ENCODE measurements around the gene ARHGAP6. TPM values are rescaled to one million over a fixed set of nuclear protein-coding genes. Genes with fewer than 3 reads are reported as not detected.

The ARHGAP6 gene
- total and polyA plus RNA-seq, 4 donors, result 6.0 to 18.2 (median 12.3) TPM

- ATAC-seq (ENCODE audit: insufficient read depth, low FRiP score) (no peak), DNase-seq (no peak)
- Histone ChIP-seq H3K9ac (ENCODE audit: insufficient read depth in 1 of 2, low read length in 2 of 2) (peak overlapping the region; percentile 66 to 83), H3K4me1 (ENCODE audit: control insufficient read depth in 5 of 5, insufficient read depth in 5 of 5, low read length in 5 of 5) (peaks cover 0 to 14% (median 6%) of the 10 kb centered on the region in 5 donors), H3K36me3 (ENCODE audit: control insufficient read depth in 4 of 4, insufficient read depth in 4 of 4, low read length in 4 of 4) (peaks cover 5 to 17% (median 7%) of the 10 kb centered on the region in 4 donors), H3K27ac (ENCODE audit: low read depth in 1 of 2, low read length in 1 of 2) (peak overlapping the region; percentile 26 to 87), H3K9me3 (ENCODE audit: control insufficient read depth in 4 of 4, insufficient read depth in 3 of 4, low read length in 3 of 4) (no peaks in the 10 kb centered on the region), H3K4me3 (peak overlapping the region; percentile 80), H3K27me3 (ENCODE audit: control insufficient read depth in 3 of 3, insufficient read depth in 3 of 3, low read length in 2 of 3) (peaks cover 0 to 15% (median 6%) of the 10 kb centered on the region in 3 donors)
- no peak for TF ChIP-seq CTCF (IDR thresholded peaks at IDR 0.05; ENCODE audit: control extremely low read depth, extremely low read depth)
- WGBS, 2 donors, result 42 to 56% methylated on average over 8 to 9 of the region's 9 CpGs
These were observed 553.8 kb downstream of the ARHGAP6 start for GRCh38 chrX:11111947-11112346.

- Histone ChIP-seq H3K9me3 (ENCODE audit: control insufficient read depth in 4 of 4, insufficient read depth in 3 of 4, low read length in 3 of 4) (no peaks in the 10 kb centered on the region), H3K4me1 (ENCODE audit: control insufficient read depth in 5 of 5, insufficient read depth in 5 of 5, low read length in 5 of 5) (peaks cover 0 to 14% (median 6%) of the 10 kb centered on the region in 5 donors), H3K36me3 (ENCODE audit: control insufficient read depth in 4 of 4, insufficient read depth in 4 of 4, low read length in 4 of 4) (peaks cover 2 to 11% (median 7%) of the 10 kb centered on the region in 4 donors), H3K27ac (ENCODE audit: low read depth in 1 of 2, low read length in 1 of 2) (peak within 1 kb of the TSS; percentile 87 to 95), H3K4me3 (peak within 1 kb of the TSS; percentile 80), H3K27me3 (ENCODE audit: control insufficient read depth in 3 of 3, insufficient read depth in 3 of 3, low read length in 2 of 3) (peaks cover 0 to 14% (median 6%) of the 10 kb centered on the region in 3 donors), H3K9ac (ENCODE audit: insufficient read depth in 1 of 2, low read length in 2 of 2) (peak within 1 kb of the TSS; percentile 66 to 83)
- TF ChIP-seq CTCF (IDR thresholded peaks at IDR 0.05; ENCODE audit: control extremely low read depth, extremely low read depth), result no peak
- peak; percentile 90 for ATAC-seq (ENCODE audit: insufficient read depth, low FRiP score)
- WGBS, 2 donors, result 0 to 42% methylated on average over 21 to 58 of the region's 58 CpGs
- DNase-seq, result peak; percentile 87 to 90 (median 89)
These were observed 554.5 kb downstream of the ARHGAP6 start, which contains the start of gene HCCS for GRCh38 chrX:11111037-11111851. TSS of gene HCCS (plus strand) at chrX:11111332. CDS start at chrX:11112061, 729 bp downstream.

GRCh38 chrX:11109968-11110367 is 555.8 kb downstream of the ARHGAP6 start:
- no peak for TF ChIP-seq CTCF (IDR thresholded peaks at IDR 0.05; ENCODE audit: control extremely low read depth, extremely low read depth)
- Histone ChIP-seq H3K27ac (ENCODE audit: low read depth in 1 of 2, low read length in 1 of 2) (no peak overlapping the region), H3K36me3 (ENCODE audit: control insufficient read depth in 4 of 4, insufficient read depth in 4 of 4, low read length in 4 of 4) (peaks cover 0 to 3% (median 0%) of the 10 kb centered on the region in 4 donors), H3K4me1 (ENCODE audit: control insufficient read depth in 5 of 5, insufficient read depth in 5 of 5, low read length in 5 of 5) (peaks cover 0 to 14% (median 6%) of the 10 kb centered on the region in 5 donors), H3K9me3 (ENCODE audit: control insufficient read depth in 4 of 4, insufficient read depth in 3 of 4, low read length in 3 of 4) (no peaks in the 10 kb centered on the region), H3K9ac (ENCODE audit: insufficient read depth in 1 of 2, low read length in 2 of 2) (no peak overlapping the region), H3K27me3 (ENCODE audit: control insufficient read depth in 3 of 3, insufficient read depth in 3 of 3, low read length in 2 of 3) (peaks cover 6 to 13% (median 9%) of the 10 kb centered on the region in 3 donors), H3K4me3 (no peak overlapping the region)
- WGBS, 2 donors, result 94 to 100% methylated on average over 2 of the region's 2 CpGs
- ATAC-seq (ENCODE audit: insufficient read depth, low FRiP score) (no peak), DNase-seq (no peak)

Measured in lung (tissue), 12 donors.